Loucy (cell line): ENCODE results near the gene BRIP1.
"Not testable (repeated sequence)": the region's sequence is repeated elsewhere in the genome, so short reads cannot be mapped to it uniquely, and the experiment has no call there.

ENCODE experiments used
- H2AFZ ChIP-seq: fragments of 200-600 bp; sonication (generic); 2 replicates; pipeline ENCODE4 v1.6.0; 2016; ENCODE audit warnings: antibody characterized with exemption, mild to moderate bottlenecking, low read length, moderate library complexity
- H3F3A ChIP-seq: fragments of 200-600 bp; 2 replicates; pipeline ENCODE4 v1.6.0; 2016; ENCODE audit warnings: antibody characterized with exemption, low read depth, mild to moderate bottlenecking
- H3K27me3 ChIP-seq: fragments of 200-600 bp; sonication (generic); 2 replicates; pipeline ENCODE4 v1.6.1; 2014; ENCODE audit warnings: low read length, mild to moderate bottlenecking; ENCODE audit not compliant: insufficient read depth, poor library complexity, severe bottlenecking
- H3K36me3 ChIP-seq: fragments of 200-600 bp; sonication (generic); 2 replicates; pipeline ENCODE4 v1.6.1; 2016; ENCODE audit warnings: low read length; ENCODE audit not compliant: insufficient read depth
- H3K4me1 ChIP-seq: fragments of 200-600 bp; sonication (generic); 2 replicates; pipeline ENCODE4 v1.5.1; 2014; ENCODE audit warnings: low read length, mild to moderate bottlenecking; ENCODE audit not compliant: insufficient read depth, poor library complexity, severe bottlenecking
- H3K4me2 ChIP-seq: fragments of 200-600 bp; sonication (generic); 2 replicates; pipeline ENCODE4 v1.6.0; 2014; ENCODE audit warnings: antibody characterized with exemption, low read length, low read depth, mild to moderate bottlenecking; ENCODE audit not compliant: poor library complexity, severe bottlenecking
- H3K4me3 ChIP-seq: fragments of 200-600 bp; sonication (generic); 2 replicates; pipeline ENCODE4 v1.5.1; 2014; ENCODE audit warnings: low read length, mild to moderate bottlenecking, mixed read lengths; ENCODE audit not compliant: poor library complexity, severe bottlenecking
- H3K79me2 ChIP-seq: fragments of 200-600 bp; sonication (generic); 2 replicates; pipeline ENCODE4 v1.6.1; 2014; ENCODE audit warnings: low read length; ENCODE audit not compliant: insufficient read depth
- H3K9ac ChIP-seq: fragments of 200-600 bp; sonication (generic); 2 replicates; pipeline ENCODE4 v1.6.0; 2014; ENCODE audit warnings: mild to moderate bottlenecking, low read depth, low read length, moderate library complexity; ENCODE audit not compliant: poor library complexity, severe bottlenecking
- H3K9me2 ChIP-seq: fragments of 200-600 bp; sonication (generic); replicated peaks from 2 replicates; pipeline ENCODE4 v1.6.1; 2016; ENCODE audit warnings: low read depth, low read length, mixed read lengths
- H3K9me3 ChIP-seq: fragments of 200-600 bp; sonication (generic); 2 replicates; pipeline ENCODE4 v1.6.1; 2014; ENCODE audit warnings: mild to moderate bottlenecking, antibody characterized with exemption, low read length, low read depth; ENCODE audit not compliant: insufficient read depth
- H4K20me1 ChIP-seq: fragments of 200-600 bp; sonication (generic); 2 replicates; pipeline ENCODE4 v1.6.0; 2014; ENCODE audit warnings: antibody characterized with exemption, low read length, mild to moderate bottlenecking; ENCODE audit not compliant: insufficient read depth, poor library complexity, severe bottlenecking
- EZH2phosphoT487 ChIP-seq: fragments of 200-600 bp; IDR thresholded peaks from 2 replicates; pipeline ENCODE4 v1.6.1; 2018; ENCODE audit warnings: antibody characterized with exemption, mild to moderate bottlenecking, moderate library complexity, borderline replicate concordance
- TF ChIP-seq, protein P1 (sequence below): fragments of 200-600 bp; sonication (generic); conservative IDR thresholded peaks from 2 replicates; pipeline ENCODE4 v1.5.1; 2014; ENCODE audit warnings: mild to moderate bottlenecking, antibody characterized with exemption, low read length

The BRIP1 gene

DNA sequence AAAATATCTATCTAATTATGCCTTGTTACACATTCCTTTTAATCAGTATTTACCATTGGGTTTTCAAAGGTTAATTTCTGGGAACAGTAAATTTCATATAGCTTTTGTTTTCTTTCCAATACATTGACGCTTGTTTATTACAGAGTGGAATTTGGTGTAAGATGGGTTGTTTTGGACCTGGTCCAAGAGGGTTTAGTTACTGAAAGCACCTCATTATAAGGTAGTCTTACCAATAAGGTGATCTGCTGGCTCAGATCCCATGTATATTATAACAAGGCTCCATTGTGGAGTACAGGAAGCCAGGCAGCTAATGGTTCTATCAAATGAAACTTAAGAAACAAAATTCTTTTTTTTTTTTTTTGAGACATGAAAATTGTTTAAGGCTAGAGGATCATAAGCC is 185.0 kb downstream of the BRIP1 start:
- Histone ChIP-seq H3K4me2 (no peak overlapping the region), H3K9me3 (no peaks in the 10 kb centered on the region), H3K9me2 (no peaks in the 10 kb centered on the region), H3K9ac (no peak overlapping the region), H4K20me1 (no peaks in the 10 kb centered on the region), H3K36me3 (peaks cover 2% of the 10 kb centered on the region; the same call in 1 of the 2 replicates), H3F3A (no peaks in the 10 kb centered on the region), H2AFZ (no peak overlapping the region), H3K27me3 (no peaks in the 10 kb centered on the region), H3K79me2 (no peaks in the 10 kb centered on the region), H3K4me1 (no peaks in the 10 kb centered on the region), H3K4me3 (no peak overlapping the region)
- no peak for TF ChIP-seq EZH2phosphoT487
- TF ChIP-seq, protein P1, sequence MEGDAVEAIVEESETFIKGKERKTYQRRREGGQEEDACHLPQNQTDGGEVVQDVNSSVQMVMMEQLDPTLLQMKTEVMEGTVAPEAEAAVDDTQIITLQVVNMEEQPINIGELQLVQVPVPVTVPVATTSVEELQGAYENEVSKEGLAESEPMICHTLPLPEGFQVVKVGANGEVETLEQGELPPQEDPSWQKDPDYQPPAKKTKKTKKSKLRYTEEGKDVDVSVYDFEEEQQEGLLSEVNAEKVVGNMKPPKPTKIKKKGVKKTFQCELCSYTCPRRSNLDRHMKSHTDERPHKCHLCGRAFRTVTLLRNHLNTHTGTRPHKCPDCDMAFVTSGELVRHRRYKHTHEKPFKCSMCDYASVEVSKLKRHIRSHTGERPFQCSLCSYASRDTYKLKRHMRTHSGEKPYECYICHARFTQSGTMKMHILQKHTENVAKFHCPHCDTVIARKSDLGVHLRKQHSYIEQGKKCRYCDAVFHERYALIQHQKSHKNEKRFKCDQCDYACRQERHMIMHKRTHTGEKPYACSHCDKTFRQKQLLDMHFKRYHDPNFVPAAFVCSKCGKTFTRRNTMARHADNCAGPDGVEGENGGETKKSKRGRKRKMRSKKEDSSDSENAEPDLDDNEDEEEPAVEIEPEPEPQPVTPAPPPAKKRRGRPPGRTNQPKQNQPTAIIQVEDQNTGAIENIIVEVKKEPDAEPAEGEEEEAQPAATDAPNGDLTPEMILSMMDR: no peak

DNA sequence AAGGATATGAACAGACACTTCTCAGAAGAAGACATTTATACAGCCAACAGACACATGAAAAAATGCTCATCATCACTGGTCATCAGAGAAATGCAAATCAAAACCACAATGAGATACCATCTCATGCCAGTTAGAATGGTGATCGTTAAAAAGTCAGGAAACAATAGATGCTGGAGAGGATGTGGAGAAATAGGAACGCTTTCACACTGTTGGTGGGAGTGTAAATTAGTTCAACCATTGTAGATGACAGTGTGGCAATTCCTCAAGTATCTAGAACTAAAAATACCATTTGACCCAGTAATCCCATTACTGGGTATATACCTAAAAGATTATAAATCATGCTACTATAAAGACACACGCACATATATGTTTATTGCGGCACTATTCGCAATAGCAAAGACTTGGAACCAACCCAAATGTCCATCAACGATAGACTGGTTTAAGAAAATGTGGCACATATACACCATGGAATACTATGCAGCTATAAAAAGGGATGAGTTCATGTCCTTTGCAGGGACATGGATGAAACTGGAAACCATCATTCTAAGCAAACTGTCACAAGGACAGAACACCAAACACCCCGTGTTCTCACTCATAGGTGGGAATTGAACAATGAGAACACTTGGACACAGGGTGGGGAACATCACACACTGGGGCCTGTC is 186.0 kb downstream of the BRIP1 start:
- not testable (repeated sequence) for H3K27me3 ChIP-seq, H4K20me1 ChIP-seq, H3K4me2 ChIP-seq, H3K36me3 ChIP-seq, H3K9me2 ChIP-seq, H2AFZ ChIP-seq, H3K9me3 ChIP-seq, H3K79me2 ChIP-seq, H3K9ac ChIP-seq, H3K4me1 ChIP-seq, H3K4me3 ChIP-seq, H3F3A ChIP-seq

DNA sequence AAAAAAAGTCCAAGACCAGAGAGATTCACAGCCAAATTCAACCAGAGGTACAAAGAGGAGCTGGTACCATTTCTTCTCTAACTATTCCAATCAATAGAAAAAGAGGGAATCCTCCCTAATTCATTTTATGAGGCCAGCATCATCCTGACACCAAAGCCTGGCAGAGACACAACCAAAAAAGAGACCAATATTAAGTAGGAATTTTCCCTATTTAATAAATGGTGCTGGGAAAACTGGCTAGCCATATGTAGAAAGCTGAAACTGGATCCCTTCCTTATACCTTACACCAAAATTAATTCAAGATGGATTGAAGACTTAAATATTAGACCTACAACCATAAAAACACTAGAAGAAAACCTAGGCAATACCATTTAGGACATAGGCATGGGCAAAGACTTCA is 186.8 kb downstream of the BRIP1 start:
- not testable (repeated sequence) for H3K4me3 ChIP-seq, H2AFZ ChIP-seq, H3K9me3 ChIP-seq

DNA sequence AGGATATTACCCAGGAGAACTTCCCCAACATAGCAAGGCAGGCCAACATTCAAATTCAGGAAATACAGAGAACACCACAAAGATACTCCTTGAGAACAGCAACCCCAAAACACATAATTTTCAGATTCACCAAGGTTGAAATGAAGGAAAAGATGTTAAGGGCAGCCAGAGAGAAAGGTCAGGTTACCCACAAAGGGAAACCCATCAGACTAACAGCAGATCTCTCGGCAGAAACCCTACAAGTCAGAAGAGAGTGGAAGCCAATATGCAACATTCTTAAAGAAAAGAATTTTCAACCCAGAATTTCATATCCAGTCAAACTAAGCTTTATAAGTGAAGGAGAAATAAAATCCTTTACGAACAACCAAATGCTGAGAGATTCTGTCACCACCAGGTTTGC is 188.7 kb downstream of the BRIP1 start:
- not testable (repeated sequence) for H3K27me3 ChIP-seq, H4K20me1 ChIP-seq, H3K9me3 ChIP-seq, H3K4me3 ChIP-seq, H3K36me3 ChIP-seq, H3K79me2 ChIP-seq, H3K9ac ChIP-seq, H3K4me1 ChIP-seq, H3K4me2 ChIP-seq, H2AFZ ChIP-seq, H3K9me2 ChIP-seq, H3F3A ChIP-seq

More for the DNA sequence above, 186.8 kb downstream of the BRIP1 start:
- not testable (repeated sequence) for H3K4me2 ChIP-seq, H3K27me3 ChIP-seq, H3K4me1 ChIP-seq, H3K79me2 ChIP-seq, H3K36me3 ChIP-seq, H3K9ac ChIP-seq, H3K9me2 ChIP-seq, H4K20me1 ChIP-seq, H3F3A ChIP-seq

DNA sequence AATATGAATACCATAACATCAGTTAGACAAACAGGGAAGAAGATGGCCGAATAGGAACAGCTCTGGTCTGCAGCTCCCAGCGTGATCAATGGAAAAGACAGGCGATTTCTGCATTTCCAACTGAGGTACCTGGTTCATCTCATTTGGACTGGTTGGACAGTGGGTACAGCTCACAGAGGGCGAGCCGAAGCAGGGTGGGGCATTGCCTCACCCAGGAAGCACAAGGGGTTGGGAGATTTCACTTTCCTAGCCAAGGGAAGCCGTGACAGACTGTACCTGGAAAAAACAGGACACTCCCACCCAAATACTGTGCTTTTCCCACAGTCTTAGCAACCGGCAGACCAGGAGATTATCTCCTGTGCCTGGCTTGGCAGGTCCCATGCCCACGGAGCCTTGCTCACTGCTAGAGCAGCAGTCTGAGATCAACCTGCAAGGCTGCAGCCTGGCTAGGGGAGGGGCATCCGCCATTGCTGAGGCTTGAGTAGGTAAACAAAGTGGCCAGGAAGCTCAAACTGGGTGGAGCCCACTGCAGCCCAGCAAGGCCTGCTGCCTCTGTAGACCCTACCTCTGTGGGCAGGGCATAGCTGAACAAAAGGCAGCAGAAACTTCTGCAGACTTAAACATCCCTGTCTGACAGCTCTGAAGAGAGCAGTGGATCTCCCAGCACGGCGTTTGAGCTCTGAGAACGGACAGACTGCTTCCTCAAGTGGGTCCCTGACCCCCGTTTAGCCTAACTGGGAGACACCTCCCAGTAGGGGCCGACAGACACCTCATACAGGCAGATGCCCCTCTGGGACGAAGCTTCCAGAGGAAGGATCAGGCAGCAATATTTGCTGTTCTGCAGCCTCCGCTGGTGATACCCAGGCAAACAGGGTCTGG is 190.1 kb downstream of the BRIP1 start:
- H3K79me2 ChIP-seq, H2AFZ ChIP-seq, H3K9ac ChIP-seq, H3K36me3 ChIP-seq, H3K4me3 ChIP-seq, H3K9me2 ChIP-seq, H3K27me3 ChIP-seq, H3F3A ChIP-seq, H3K4me1 ChIP-seq, H3K9me3 ChIP-seq, H4K20me1 ChIP-seq, H3K4me2 ChIP-seq: not testable (repeated sequence)
